Fibroblast of villous mesenchyme (primary cell): Measurements from ENCODE around the gene MBD3L5. TPM values are rescaled to one million over a fixed set of nuclear protein-coding genes. Genes with fewer than 3 reads are reported as not detected.
"Not testable (repeated sequence)": the region's sequence is repeated elsewhere in the genome, so short reads cannot be mapped to it uniquely, and the experiment has no call there.

ENCODE experiments used
- DNase-seq: peaks from one replicate; pipeline ENCODE4 v3.0.0-alpha.2; 2010; ENCODE audit warnings: low read depth
- H3K4me3 ChIP-seq: 2 replicates; pipeline ENCODE4 v1.5.1; 2011; ENCODE audit warnings: low read depth, mild to moderate bottlenecking, low read length
- CTCF ChIP-seq: IDR thresholded peaks from 2 replicates; pipeline ENCODE4 v1.5.1; 2012; ENCODE audit warnings: low read depth, mild to moderate bottlenecking, low read length; ENCODE audit not compliant: insufficient read depth
- total RNA-seq: library from RNA; depleted of rRNA; stranded (reverse); fragments of >200 nt; gene quantifications from 2 replicates; pipeline ENCODE4 v1.2.3, GENCODE V29; 2012

The MBD3L5 gene
- total RNA-seq, 1 donor: not detected

- no peak for DNase-seq
- H3K4me3 ChIP-seq: no peak overlapping the region
- TF ChIP-seq CTCF: no peak
These were observed 19.4 kb upstream of the MBD3L5 start for GRCh38 chr19:7010722-7011593.

- H3K4me3 ChIP-seq: no peak overlapping the region
- DNase-seq: no peak
- TF ChIP-seq CTCF: no peak
These were observed 16.7 kb upstream of the MBD3L5 start for GRCh38 chr19:7013678-7014077.

DNA sequence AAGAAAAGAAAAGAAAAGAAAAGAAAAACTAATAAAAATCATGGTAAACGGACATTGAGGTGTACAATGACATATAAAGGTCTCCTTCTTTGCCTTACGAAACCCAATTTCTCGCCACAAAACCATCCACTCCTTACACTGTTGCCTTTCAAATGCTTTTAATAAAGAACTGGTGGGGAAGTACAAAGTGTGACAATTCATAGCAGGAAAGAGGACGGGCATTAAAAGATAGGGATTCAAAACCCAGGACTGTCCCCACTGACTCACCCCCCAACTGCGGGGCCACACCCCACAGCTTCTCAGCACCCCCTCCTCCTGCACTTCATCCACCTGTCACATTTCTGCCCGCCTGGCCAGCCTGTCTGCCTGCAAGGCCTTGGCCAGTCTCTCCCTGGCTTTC is 11.6 kb upstream of the MBD3L5 start:
- no peak for TF ChIP-seq CTCF
- no peak overlapping the region for H3K4me3 ChIP-seq

DNA sequence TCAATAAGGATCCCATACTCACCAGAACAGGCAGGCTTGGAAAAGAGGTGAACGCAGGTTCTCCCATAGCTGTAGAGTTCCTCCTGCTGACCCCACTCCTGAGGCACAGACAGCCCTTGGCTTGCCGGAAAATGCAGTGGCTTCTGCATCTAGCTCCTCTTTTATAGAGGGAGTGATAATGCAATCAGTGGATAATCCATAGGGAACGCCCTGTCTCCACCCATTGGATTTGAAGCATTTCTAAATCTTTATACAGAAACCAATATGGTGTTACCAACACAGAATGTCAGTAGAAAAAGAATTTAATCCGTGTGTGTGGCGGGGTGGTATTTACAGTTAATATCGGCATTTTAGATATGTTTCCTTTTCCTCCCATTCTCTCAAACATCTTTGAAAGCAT is 9.0 kb upstream of the MBD3L5 start, which contains the start of gene MBD3L2B:
Gene MBD3L2B (minus strand): TSS at position 101 of the 400 bp plus-strand sequence. CDS start 34 bp downstream, at position 67.
- not testable (repeated sequence) for H3K4me3 ChIP-seq, DNase-seq

More for the DNA sequence above, 11.6 kb upstream of the MBD3L5 start:
- no peak for DNase-seq

- not testable (repeated sequence) for H3K4me3 ChIP-seq, DNase-seq
These were observed 1.6 kb upstream of the MBD3L5 start for GRCh38 chr19:7028790-7029189.

- not testable (repeated sequence) for DNase-seq, H3K4me3 ChIP-seq
These were observed 9.7 kb downstream of the MBD3L5 start, which contains the start of gene MBD3L4 for GRCh38 chr19:7040079-7040478. TSS of gene MBD3L4 (minus strand) at chr19:7040179. CDS start at chr19:7040144, 35 bp downstream.

GRCh38 chr19:7041563-7041962 is 11.2 kb downstream of the MBD3L5 start:
- not testable (repeated sequence) for H3K4me3 ChIP-seq, DNase-seq

GRCh38 chr19:7049021-7049420 is 18.6 kb downstream of the MBD3L5 start, which contains the start of gene MBD3L2:
TSS of gene MBD3L2 (plus strand) at chr19:7049321. CDS start at chr19:7049374, 53 bp downstream.
- H3K4me3 ChIP-seq, DNase-seq: not testable (repeated sequence)

DNA sequence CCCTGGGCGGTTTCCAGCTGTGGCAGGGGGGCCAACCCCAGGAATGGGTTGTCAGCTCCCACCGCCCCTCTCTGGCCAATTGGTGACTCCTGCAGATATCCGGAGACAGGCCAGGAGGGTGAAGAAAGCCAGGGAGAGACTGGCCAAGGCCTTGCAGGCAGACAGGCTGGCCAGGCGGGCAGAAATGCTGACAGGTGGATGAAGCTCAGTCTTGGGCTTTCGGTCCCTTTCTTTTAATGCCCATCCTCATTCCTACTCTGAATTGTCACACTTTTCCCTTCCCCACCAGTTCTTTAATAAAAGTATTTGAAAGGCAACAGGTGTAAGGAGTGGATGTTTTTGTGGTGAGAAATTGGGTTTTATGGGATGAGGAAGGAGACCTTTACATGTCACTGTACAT is 21.0 kb downstream of the MBD3L5 start:
- not testable (repeated sequence) for DNase-seq, H3K4me3 ChIP-seq

- H3K4me3 ChIP-seq, DNase-seq: not testable (repeated sequence)
These were observed 22.5 kb downstream of the MBD3L5 start for GRCh38 chr19:7052896-7053295.

GRCh38 chr19:7054635-7055368 is 24.4 kb downstream of the MBD3L5 start:
- DNase-seq: not testable (repeated sequence)

DNA sequence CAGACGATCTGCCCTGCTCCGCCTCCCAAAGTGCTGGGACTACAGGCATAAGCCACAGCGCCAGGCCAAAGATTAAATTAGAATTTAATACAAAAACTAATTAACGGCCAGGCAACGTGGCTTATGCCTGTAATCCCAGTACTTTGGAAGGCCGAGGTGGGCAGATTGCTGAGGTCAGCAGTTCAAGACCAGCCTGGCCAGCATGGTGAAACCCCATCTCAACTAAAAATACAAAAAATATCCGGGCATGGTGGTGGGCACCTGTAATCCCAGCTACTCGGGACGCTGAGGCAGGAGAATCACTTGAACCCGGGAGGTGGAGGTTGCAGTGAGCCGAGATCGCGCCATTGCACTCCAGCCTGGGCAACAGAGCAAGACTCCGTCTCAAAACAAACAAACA is 25.3 kb downstream of the MBD3L5 start:
- not testable (repeated sequence) for DNase-seq, H3K4me3 ChIP-seq

More at GRCh38 chr19:7054635-7055368, 24.4 kb downstream of the MBD3L5 start:
- H3K4me3 ChIP-seq: not testable (repeated sequence)

DNA sequence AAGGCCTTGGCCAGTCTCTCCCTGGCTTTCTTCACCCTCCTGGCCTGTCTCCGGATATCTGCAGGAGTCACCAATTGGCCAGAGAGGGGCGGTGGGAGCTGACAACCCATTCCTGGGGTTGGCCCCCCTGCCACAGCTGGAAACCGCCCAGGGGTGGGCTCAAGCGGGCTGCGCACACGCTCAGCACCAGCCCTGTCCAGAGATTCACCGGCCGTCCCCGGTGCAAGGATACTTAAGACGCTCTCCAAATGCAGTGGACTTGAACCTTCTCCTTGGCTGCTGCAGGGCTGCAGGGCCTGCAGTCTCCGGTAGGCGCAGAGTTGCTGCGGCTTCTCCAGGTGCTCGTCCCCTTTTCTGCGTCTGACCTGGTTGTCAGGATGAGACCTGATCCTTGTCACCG is 26.0 kb downstream of the MBD3L5 start:
- not testable (repeated sequence) for DNase-seq

DNA sequence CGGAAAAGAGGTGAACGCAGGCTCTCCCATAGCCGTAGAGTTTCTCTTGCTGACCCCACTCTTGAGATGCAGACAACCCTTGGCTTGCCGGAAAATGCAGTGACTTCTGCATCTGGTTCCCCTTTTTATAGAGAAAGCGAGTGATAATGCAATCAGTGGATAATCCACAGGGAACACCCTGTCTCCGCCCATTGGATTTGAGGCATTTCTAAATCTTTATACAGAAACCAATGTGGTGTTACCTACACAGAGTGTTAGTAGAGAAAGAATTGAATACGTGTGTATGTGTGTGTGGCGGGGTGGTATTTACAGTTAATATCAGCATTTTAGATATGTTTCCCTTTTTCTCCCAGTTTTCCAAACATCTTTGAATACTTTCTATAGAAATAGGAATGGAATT is 28.2 kb downstream of the MBD3L5 start, which contains the start of gene MBD3L3:
Gene MBD3L3 (minus strand): TSS at position 101 of the 400 bp plus-strand sequence. CDS start 71 bp downstream, at position 30.
- H3K4me3 ChIP-seq, DNase-seq: not testable (repeated sequence)

More for the DNA sequence above, 26.0 kb downstream of the MBD3L5 start:
- H3K4me3 ChIP-seq: not testable (repeated sequence)

DNA sequence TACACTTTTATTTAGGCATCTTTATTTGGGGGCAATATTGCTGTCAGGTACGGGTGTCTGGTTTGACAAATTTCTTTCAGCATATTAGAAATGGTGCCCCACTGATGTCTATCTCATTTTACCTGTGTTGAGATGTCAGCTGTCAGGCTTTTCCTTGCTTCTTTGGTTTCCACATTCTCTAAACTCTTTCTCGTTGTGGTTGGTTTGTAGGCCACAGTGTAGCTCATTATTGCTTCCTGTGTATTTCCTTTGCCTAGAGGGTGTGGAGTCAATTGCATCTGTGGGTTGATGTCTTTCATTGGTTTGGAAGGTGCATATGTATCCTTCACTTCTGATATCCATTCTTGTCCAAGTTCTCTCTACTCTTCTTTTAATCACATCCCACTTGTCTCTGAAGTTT is 29.6 kb downstream of the MBD3L5 start:
- DNase-seq, H3K4me3 ChIP-seq: not testable (repeated sequence)
